ENCODE measurements around the gene BTG1. TPM values are rescaled to one million over a fixed set of nuclear protein-coding genes. Genes with fewer than 3 reads are reported as not detected.
"Not testable (repeated sequence)": the region's sequence is repeated elsewhere in the genome, so short reads cannot be mapped to it uniquely, and the experiment has no call there.

Gene BTG1
- total and polyA plus RNA-seq, 4 donors, result 25.7 to 86.9 (median 63.6) TPM

DNA sequence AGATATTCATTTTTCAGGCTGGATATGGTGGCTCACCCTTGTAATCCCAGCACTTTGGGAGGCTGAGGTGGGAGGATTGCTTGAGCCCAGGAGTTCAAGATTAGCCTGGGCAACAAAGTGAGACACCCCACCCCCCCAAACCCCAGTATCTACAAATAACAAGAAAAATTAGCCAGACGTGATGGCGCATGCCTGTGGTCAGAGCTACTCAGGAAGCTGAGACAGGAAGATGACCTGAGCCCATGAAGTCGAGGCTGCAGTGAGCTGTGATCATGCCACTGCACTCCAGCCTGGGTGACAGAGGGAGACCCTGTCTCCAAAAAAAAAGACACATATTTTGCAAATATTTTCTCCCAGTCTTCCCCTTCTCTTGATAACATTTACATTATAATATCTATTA lies 51.3 kb downstream of the BTG1 start:
- H3K9me3 ChIP-seq (ENCODE audit: control insufficient read depth, low read length); ATAC-seq (ENCODE audit: low FRiP score); intact Hi-C loops (cut with DNase I); H3K27ac ChIP-seq (ENCODE audit: low read depth in 1 of 2, low read length in 2 of 2); DNase-seq; H3K4me1 ChIP-seq (ENCODE audit: control insufficient read depth in 1 of 2, insufficient read depth in 2 of 2, low read length in 2 of 2); H3K36me3 ChIP-seq (ENCODE audit: control insufficient read depth in 1 of 2, insufficient read depth in 2 of 2, low read length in 1 of 2); H3K27me3 ChIP-seq (ENCODE audit: control insufficient read depth in 1 of 2, insufficient read depth in 2 of 2, low read length in 1 of 2); H3K4me3 ChIP-seq (ENCODE audit: low read length in 2 of 2): not testable (repeated sequence)
- 74 to 77% methylated on average over 3 of the region's 3 CpGs for WGBS, 2 donors

Data from aorta (tissue), 5 donors.